Measurements from ENCODE around the gene NRF1. TPM values are rescaled to one million over a fixed set of nuclear protein-coding genes. Genes with fewer than 3 reads are reported as not detected.
A peak's percentile ranks its signal among the peaks of the same experiment; 100 is the strongest.

NRF1 gene
- total RNA-seq, 1 experiment from 2014 or later: 14.0 TPM

- BruUV-seq (replicated peaks): no TSS peak
- no peak for TF ChIP-seq CTCF (IDR thresholded peaks at IDR 0.05)
- no peak for TF ChIP-seq TCF7L2 (IDR thresholded peaks at IDR 0.05; ENCODE audit: low read depth, low read length)
- no peak for TF ChIP-seq POLR2AphosphoS5 (IDR thresholded peaks at IDR 0.05; ENCODE audit: low read depth, low read length)
- TF ChIP-seq, protein P1, sequence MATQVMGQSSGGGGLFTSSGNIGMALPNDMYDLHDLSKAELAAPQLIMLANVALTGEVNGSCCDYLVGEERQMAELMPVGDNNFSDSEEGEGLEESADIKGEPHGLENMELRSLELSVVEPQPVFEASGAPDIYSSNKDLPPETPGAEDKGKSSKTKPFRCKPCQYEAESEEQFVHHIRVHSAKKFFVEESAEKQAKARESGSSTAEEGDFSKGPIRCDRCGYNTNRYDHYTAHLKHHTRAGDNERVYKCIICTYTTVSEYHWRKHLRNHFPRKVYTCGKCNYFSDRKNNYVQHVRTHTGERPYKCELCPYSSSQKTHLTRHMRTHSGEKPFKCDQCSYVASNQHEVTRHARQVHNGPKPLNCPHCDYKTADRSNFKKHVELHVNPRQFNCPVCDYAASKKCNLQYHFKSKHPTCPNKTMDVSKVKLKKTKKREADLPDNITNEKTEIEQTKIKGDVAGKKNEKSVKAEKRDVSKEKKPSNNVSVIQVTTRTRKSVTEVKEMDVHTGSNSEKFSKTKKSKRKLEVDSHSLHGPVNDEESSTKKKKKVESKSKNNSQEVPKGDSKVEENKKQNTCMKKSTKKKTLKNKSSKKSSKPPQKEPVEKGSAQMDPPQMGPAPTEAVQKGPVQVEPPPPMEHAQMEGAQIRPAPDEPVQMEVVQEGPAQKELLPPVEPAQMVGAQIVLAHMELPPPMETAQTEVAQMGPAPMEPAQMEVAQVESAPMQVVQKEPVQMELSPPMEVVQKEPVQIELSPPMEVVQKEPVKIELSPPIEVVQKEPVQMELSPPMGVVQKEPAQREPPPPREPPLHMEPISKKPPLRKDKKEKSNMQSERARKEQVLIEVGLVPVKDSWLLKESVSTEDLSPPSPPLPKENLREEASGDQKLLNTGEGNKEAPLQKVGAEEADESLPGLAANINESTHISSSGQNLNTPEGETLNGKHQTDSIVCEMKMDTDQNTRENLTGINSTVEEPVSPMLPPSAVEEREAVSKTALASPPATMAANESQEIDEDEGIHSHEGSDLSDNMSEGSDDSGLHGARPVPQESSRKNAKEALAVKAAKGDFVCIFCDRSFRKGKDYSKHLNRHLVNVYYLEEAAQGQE (IDR thresholded peaks at IDR 0.05; ENCODE audit: insufficient read depth in 1 of 2, low read depth in 2 of 2, low read length in 1 of 2): no peak
- TF ChIP-seq SIN3A (IDR thresholded peaks at IDR 0.05; ENCODE audit: borderline replicate concordance, insufficient read depth, low read depth, low read length): no peak
- no peaks in the 10 kb centered on the region for H3K9me3 ChIP-seq (ENCODE audit: control insufficient read depth, insufficient read depth, low read depth, low read length)
- CTCF ChIA-PET: no interaction called here
- POLR2A ChIA-PET: no interaction called here
- no peak for DNase-seq (ENCODE audit: low read depth, low spot score)
- H3K27ac ChIP-seq (ENCODE audit: low read length): no peak overlapping the region
- H3K36me3 ChIP-seq (ENCODE audit: control insufficient read depth, insufficient read depth, low read length): no peaks in the 10 kb centered on the region
- intact Hi-C loops (cut with micrococcal nuclease; ENCODE audit: unreplicated experiment): no loop called here
- in situ Hi-C loops (cut with HindIII; ENCODE audit: low pct_unique_long_range_greater_than_20kb, low sequenced_read_pairs): no loop called here
- no peaks in the 10 kb centered on the region for H3K27me3 ChIP-seq (ENCODE audit: control insufficient read depth, insufficient read depth, low read length)
- peaks cover 9% of the 10 kb centered on the region; the same call in 1 of the 2 replicates for H3K4me1 ChIP-seq (ENCODE audit: control insufficient read depth, insufficient read depth, low read length)
- ATAC-seq: no peak
- no peak overlapping the region for H3K4me3 ChIP-seq (ENCODE audit: low read depth in 2 of 2, low read length in 2 of 2)
These were observed 172.9 kb downstream of the NRF1 start for GRCh38 chr7:129784437-129784782.

DNA sequence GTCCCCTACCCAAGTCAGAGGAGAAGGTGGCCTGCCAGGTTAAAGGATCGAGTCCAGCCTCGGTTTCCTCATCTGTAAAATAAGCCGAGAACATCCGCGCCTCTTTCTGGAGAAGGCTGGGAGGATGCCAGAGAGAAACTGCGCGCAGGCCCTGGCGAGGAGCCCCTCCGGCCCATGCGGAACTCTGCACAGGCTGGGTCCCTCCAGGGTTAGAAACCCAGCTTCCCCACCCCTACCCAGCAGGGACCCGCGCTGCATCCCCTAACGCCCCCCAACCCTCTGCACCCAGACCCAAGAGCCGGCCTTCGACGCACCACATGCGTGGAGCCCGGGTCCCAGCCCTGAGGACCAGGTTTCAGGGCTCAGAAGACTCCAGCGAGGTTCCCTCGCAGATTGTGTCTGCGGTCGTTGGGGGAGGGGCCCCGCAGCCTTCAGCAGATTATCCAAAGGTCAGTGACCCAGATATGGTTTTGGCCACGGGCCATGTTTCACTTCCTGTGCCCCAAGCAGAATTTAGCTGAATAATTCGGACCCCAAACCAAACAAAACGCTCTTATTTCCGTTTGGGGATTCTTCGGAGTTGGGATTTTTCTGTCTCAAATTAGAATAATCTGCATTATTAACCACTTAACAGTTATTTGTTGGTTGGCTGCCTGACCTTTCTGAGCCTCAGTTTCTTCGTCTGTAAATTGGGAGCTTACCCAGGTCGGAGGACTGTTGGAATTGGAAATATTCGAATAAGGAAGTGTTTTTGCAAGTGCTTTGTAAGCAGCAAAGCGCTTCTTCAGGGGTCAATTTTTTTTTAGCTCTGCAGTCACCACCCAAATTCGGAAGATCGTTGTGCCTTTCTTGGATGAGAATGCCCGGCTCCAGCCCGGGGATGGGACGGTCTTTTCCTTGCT is 173.5 kb downstream of the NRF1 start:
- ChIA-PET CTCF (no interaction called here), POLR2A (no interaction called here)
- DNase-seq (ENCODE audit: low read depth, low spot score) (no peak), ATAC-seq (no peak)
- no peaks in the 10 kb centered on the region for H3K36me3 ChIP-seq (ENCODE audit: control insufficient read depth, insufficient read depth, low read length)
- H3K9me3 ChIP-seq (ENCODE audit: control insufficient read depth, insufficient read depth, low read depth, low read length): no peaks in the 10 kb centered on the region
- intact Hi-C loops (cut with micrococcal nuclease; ENCODE audit: unreplicated experiment): no loop called here
- no peaks in the 10 kb centered on the region for H3K27me3 ChIP-seq (ENCODE audit: control insufficient read depth, insufficient read depth, low read length)
- in situ Hi-C loops (cut with HindIII; ENCODE audit: low pct_unique_long_range_greater_than_20kb, low sequenced_read_pairs): no loop called here
- BruUV-seq (replicated peaks): TSS peak; percentile 49
- H3K4me3 ChIP-seq (ENCODE audit: low read depth in 2 of 2, low read length in 2 of 2): no peak overlapping the region
- H3K4me1 ChIP-seq (ENCODE audit: control insufficient read depth, insufficient read depth, low read length): peaks cover 9% of the 10 kb centered on the region; the same call in 1 of the 2 replicates
- no peak overlapping the region for H3K27ac ChIP-seq (ENCODE audit: low read length)
- TF ChIP-seq SIN3A (IDR thresholded peaks at IDR 0.05; ENCODE audit: borderline replicate concordance, insufficient read depth, low read depth, low read length): no peak
- no peak for TF ChIP-seq TCF7L2 (IDR thresholded peaks at IDR 0.05; ENCODE audit: low read depth, low read length)
- no peak for TF ChIP-seq POLR2AphosphoS5 (IDR thresholded peaks at IDR 0.05; ENCODE audit: low read depth, low read length)
- TF ChIP-seq, protein P1 (IDR thresholded peaks at IDR 0.05; ENCODE audit: insufficient read depth in 1 of 2, low read depth in 2 of 2, low read length in 1 of 2): no peak
- TF ChIP-seq CTCF (IDR thresholded peaks at IDR 0.05): no peak
